Uterus (tissue), 4 donors: ENCODE measurements around the gene CBFA2T2. TPM values are rescaled to one million over a fixed set of nuclear protein-coding genes. Genes with fewer than 3 reads are reported as not detected.

ENCODE experiments used
- DNase-seq, 2 donors: peaks; one replicate each; pipeline ENCODE4 v3.0.0-alpha.2; 2019 to 2020
- H3K27ac ChIP-seq, 2 donors: fragments of 200-600 bp; sonication (generic); 1 replicate in 1 of 2; 2 replicates in 1 of 2; pipeline ENCODE4 v1.5.1; 2016 to 2018
- H3K27me3 ChIP-seq, 2 donors: fragments of 200-600 bp; sonication (generic); one replicate each; pipeline ENCODE4 v1.5.1; 2018 to 2019; ENCODE audit warnings: control low read depth in 1 of 2
- H3K36me3 ChIP-seq, 2 donors: fragments of 200-600 bp; sonication (generic); one replicate each; pipeline ENCODE4 v1.5.1; 2019; ENCODE audit warnings: control low read depth in 1 of 2
- H3K4me1 ChIP-seq, 2 donors: fragments of 200-600 bp; sonication (generic); one replicate each; pipeline ENCODE4 v1.5.1; 2018 to 2019; ENCODE audit warnings: control low read depth in 1 of 2
- H3K4me3 ChIP-seq, 2 donors: fragments of 200-600 bp; sonication (generic); 1 replicate in 1 of 2; 2 replicates in 1 of 2; pipeline ENCODE4 v1.5.1; 2018 to 2019; ENCODE audit warnings: mild to moderate bottlenecking in 1 of 2
- H3K9me3 ChIP-seq, 2 donors: fragments of 200-600 bp; sonication (generic); one replicate each; pipeline ENCODE4 v1.5.1; 2019; ENCODE audit warnings: control low read depth in 1 of 2
- POLR2A ChIP-seq, 2 donors: fragments of 450-650 bp; IDR thresholded peaks; one replicate each; pipeline ENCODE4 v1.6.1; 2016; ENCODE audit warnings: antibody characterized with exemption in 2 of 2, mild to moderate bottlenecking in 1 of 2, moderate library complexity in 1 of 2
- intact Hi-C: fragments of 100-400 bp; cut with DNase I; formaldehyde crosslinking; loops from one replicate; pipeline ENCODE4 v1.15.1; 2023; ENCODE audit warnings: low total_unique reads
- total RNA-seq, 4 donors: library from RNA; depleted of rRNA in 3 of 4; stranded (reverse); fragments of >200 nt in 3 of 4; gene quantifications; one replicate each; pipeline versions ENCODE4 v1.1.0 to v1.2.4, GENCODE V29; 2014 to 2023
- TF ChIP-seq, protein P1 (sequence below), 4 experiments: fragments of 200-600 bp in 2 of 4; fragments of 450-650 bp in 2 of 4; sonication (generic) in 2 of 4; IDR thresholded peaks; one replicate each; pipeline ENCODE4 v1.5.1; 2016 to 2019; ENCODE audit warnings: antibody characterized with exemption in 4 of 4, mild to moderate bottlenecking in 2 of 4, moderate library complexity in 1 of 4
- donor health status: DM: yes; HTN: yes; CAD: no.

The CBFA2T2 gene
- total RNA-seq, 4 donors from 2014 or later, result 13.6 to 32.4 (median 24.3) TPM

DNA sequence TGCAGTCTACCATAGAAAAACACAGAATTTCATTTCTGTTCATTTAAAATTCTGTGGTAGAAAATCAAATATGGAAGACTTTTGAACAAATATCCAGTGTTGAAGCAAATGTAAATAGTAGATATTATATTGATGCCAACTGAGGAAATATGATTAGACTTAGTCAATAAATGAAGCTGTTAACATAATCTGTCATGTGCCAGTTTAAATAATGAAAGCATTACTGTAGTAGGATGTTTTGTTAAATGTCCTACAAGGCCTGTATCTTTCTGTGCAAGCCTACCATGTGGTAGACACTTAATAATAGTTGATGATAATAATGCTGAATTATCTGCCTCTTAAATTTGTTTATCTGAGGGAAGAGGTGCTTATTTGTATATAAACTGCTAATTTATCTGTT lies 55.9 kb downstream of the CBFA2T2 start:
- TF ChIP-seq, protein P1, sequence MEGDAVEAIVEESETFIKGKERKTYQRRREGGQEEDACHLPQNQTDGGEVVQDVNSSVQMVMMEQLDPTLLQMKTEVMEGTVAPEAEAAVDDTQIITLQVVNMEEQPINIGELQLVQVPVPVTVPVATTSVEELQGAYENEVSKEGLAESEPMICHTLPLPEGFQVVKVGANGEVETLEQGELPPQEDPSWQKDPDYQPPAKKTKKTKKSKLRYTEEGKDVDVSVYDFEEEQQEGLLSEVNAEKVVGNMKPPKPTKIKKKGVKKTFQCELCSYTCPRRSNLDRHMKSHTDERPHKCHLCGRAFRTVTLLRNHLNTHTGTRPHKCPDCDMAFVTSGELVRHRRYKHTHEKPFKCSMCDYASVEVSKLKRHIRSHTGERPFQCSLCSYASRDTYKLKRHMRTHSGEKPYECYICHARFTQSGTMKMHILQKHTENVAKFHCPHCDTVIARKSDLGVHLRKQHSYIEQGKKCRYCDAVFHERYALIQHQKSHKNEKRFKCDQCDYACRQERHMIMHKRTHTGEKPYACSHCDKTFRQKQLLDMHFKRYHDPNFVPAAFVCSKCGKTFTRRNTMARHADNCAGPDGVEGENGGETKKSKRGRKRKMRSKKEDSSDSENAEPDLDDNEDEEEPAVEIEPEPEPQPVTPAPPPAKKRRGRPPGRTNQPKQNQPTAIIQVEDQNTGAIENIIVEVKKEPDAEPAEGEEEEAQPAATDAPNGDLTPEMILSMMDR (IDR thresholded peaks at IDR 0.05), result no peak
- no peak for TF ChIP-seq POLR2A (IDR thresholded peaks at IDR 0.05)
- Histone ChIP-seq H3K9me3 (no peaks in the 10 kb centered on the region), H3K27me3 (no peaks in the 10 kb centered on the region), H3K4me3 (no peak overlapping the region), H3K4me1 (peaks cover 0 to 2% of the 10 kb centered on the region in 2 donors), H3K27ac (no peak overlapping the region), H3K36me3 (no peaks in the 10 kb centered on the region)
- intact Hi-C loops, result no loop called here
- DNase-seq, result no peak

DNA sequence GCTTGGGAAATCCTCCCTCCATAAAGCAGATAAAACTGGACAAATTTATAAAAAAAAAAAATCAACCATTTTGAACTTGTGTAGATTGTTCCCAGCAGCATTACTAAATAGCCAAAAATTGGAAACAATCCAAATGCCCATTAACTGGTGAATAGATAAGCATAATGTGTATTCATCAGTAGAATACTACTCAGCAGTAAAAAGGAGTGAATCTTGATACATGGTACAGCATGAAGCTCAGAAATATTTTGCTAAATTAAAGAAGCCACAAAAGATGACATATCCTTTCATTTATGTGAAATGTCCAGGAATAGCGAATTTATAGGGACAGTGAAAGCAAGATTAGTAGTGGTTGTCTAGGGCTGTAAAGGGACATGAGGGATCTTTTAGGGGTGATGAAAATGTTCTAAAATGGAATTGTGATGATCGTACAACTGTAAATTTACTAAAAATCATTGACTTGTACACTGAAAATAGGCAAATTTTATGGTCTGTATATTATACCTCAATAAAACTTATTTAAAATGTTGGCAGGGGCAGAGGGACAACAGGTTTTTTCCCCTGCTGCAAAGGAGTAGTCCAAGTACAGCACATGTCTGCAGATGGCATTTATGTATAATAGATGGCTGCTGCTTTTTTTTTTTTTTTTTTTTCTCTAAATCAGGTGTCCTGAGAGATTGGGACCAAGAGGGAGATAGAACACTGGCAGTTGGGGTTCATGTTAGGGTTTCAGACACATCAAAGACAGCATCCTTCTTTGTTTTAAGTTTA lies 59.5 kb downstream of the CBFA2T2 start:
- DNase-seq, result no peak
- TF ChIP-seq, protein P1 (IDR thresholded peaks at IDR 0.05), result no peak
- no peak for TF ChIP-seq POLR2A (IDR thresholded peaks at IDR 0.05)
- Histone ChIP-seq H3K36me3 (no peaks in the 10 kb centered on the region), H3K27ac (no peak overlapping the region), H3K9me3 (no peaks in the 10 kb centered on the region), H3K27me3 (no peaks in the 10 kb centered on the region), H3K4me3 (no peak overlapping the region), H3K4me1 (no peaks in the 10 kb centered on the region)
- intact Hi-C loops, result no loop called here

DNA sequence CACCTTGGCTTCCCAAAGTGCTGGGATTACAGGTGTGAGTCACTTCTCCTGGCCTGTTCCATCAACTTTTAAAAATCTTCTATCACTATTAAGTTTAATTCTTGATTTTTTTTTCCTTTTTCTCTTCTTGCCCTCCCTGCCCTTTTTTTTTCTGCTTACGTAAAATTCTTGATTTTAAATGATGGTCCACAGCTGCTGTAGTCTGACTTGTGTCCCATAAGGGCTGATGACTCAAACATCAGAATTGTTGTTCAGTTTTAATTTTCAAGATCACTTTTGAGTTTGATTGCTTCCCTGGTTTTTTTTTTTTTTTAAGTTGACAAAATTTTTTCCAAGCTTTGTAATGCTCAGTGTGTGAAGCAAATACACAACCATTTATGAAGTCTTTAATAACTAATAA lies 61.9 kb downstream of the CBFA2T2 start:
- Histone ChIP-seq H3K4me3 (no peak overlapping the region), H3K4me1 (no peaks in the 10 kb centered on the region), H3K36me3 (no peaks in the 10 kb centered on the region), H3K9me3 (no peaks in the 10 kb centered on the region), H3K27me3 (no peaks in the 10 kb centered on the region), H3K27ac (peak overlapping the region in 1 of 2 donors; percentile 51)
- intact Hi-C loops, result no loop called here
- DNase-seq, result no peak
- TF ChIP-seq, protein P1 (IDR thresholded peaks at IDR 0.05), result no peak
- no peak for TF ChIP-seq POLR2A (IDR thresholded peaks at IDR 0.05)

DNA sequence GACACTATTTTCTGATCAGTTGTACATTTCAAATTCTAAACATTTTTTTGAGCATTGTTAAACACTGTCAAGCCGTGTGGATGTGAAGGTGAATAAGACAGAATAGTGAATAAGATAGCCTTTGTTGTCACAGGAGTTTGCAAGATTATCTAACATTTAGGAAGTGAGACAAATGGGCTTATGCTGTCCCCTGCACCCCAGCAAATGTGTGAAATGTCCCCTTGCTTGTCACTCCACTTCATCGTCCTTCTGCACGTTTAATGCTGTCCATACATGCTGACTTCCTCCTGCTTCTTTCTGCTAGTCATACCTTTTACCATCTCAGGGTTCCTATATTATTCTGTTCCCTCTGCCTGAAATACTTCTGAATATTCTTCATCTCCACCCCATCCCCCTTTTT lies 62.6 kb downstream of the CBFA2T2 start:
- H3K9me3 ChIP-seq, result no peaks in the 10 kb centered on the region
- no peaks in the 10 kb centered on the region for H3K4me1 ChIP-seq
- no peak for DNase-seq
- H3K27ac ChIP-seq, result peak overlapping the region in 1 of 2 donors; percentile 51
- TF ChIP-seq, protein P1 (IDR thresholded peaks at IDR 0.05), result no peak
- TF ChIP-seq POLR2A (IDR thresholded peaks at IDR 0.05), result no peak
- no peaks in the 10 kb centered on the region for H3K36me3 ChIP-seq
- no peaks in the 10 kb centered on the region for H3K27me3 ChIP-seq
- no peak overlapping the region for H3K4me3 ChIP-seq
- intact Hi-C loops, result no loop called here

DNA sequence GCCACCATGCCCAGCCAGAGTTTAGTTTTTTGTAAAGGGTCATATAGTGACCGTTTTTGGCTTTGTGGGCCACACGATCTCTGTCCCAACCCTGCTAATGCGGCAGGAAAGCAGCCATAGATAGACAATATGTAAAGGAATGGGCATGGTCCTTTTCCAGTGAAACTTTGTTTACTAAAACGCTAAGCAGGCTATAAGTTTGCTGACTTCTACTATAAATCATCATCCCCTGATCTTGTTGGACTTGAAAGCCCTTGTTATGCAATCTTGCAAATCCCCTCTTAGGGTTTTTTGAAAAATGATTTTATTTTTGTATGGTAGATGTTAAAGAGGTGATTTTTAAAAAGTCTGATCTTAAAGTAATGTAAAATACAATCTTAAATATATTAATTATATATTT lies 63.6 kb downstream of the CBFA2T2 start:
- H3K36me3 ChIP-seq, result no peaks in the 10 kb centered on the region
- no peaks in the 10 kb centered on the region for H3K9me3 ChIP-seq
- H3K4me1 ChIP-seq, result no peaks in the 10 kb centered on the region
- no peak for TF ChIP-seq POLR2A (IDR thresholded peaks at IDR 0.05)
- TF ChIP-seq, protein P1 (IDR thresholded peaks at IDR 0.05), result no peak
- no peak overlapping the region for H3K27ac ChIP-seq
- no peak for DNase-seq
- intact Hi-C loops, result no loop called here
- no peak overlapping the region for H3K4me3 ChIP-seq
- H3K27me3 ChIP-seq, result no peaks in the 10 kb centered on the region
